ENCODE results near the gene RBM42. TPM values are rescaled to one million over a fixed set of nuclear protein-coding genes. Genes with fewer than 3 reads are reported as not detected.

Gene RBM42
- total and polyA plus RNA-seq, 2 of the 13 experiments (the other 11 are each of a cell fraction or from before 2014, with no cell fraction given) = 27.2 to 55.3 TPM

GRCh38 chr19:35612559-35613321, 16.1 kb upstream of the RBM42 start, which contains the start of gene HAUS5 (continued):
- TF ChIP-seq ZFP36L1 (CRISPR knock-in tag; IDR thresholded peaks at IDR 0.05) = no peak
- peak; percentile 100 for TF ChIP-seq CREB1 (IDR thresholded peaks at IDR 0.05)
- peak; percentile 100 for TF ChIP-seq CREB1 (CRISPR knock-in tag; IDR thresholded peaks at IDR 0.05)
- TF ChIP-seq GTF2F1 (IDR thresholded peaks at IDR 0.05; ENCODE audit: low read length) = no peak
- TF ChIP-seq THAP11 (CRISPR knock-in tag; IDR thresholded peaks at IDR 0.05) = peak; percentile 93
- TF ChIP-seq ZNF639 (CRISPR knock-in tag; conservative IDR thresholded peaks at IDR 0.05) = 0 out of 2 replicates have a peak, but pooled peaks have one; percentile 47
- TF ChIP-seq ZFY (CRISPR knock-in tag; IDR thresholded peaks at IDR 0.05) = peak; percentile 51; the same call in 1 of the 2 replicates
- TF ChIP-seq ZNF724P (CRISPR knock-in tag; IDR thresholded peaks at IDR 0.05; ENCODE audit: borderline replicate concordance) = peak; percentile 67; the same call in 1 of the 2 replicates
- TF ChIP-seq ZBTB33 (CRISPR knock-in tag; IDR thresholded peaks at IDR 0.05) = no peak
- peak; percentile 100 for TF ChIP-seq RFX5 (IDR thresholded peaks at IDR 0.05; ENCODE audit: low read depth, low read length)
- peak; percentile 82; the same call in 1 of the 2 replicates for TF ChIP-seq ZNF124 (CRISPR knock-in tag; IDR thresholded peaks at IDR 0.05)
- peak; percentile 76; the same call in 1 of the 2 replicates for TF ChIP-seq JUND (CRISPR knock-in tag; IDR thresholded peaks at IDR 0.05)
- peak; percentile 100 for TF ChIP-seq RFXAP (CRISPR knock-in tag; IDR thresholded peaks at IDR 0.05; ENCODE audit: borderline replicate concordance)
- TF ChIP-seq SMYD3 (CRISPR knock-in tag; IDR thresholded peaks at IDR 0.05) = 0 out of 2 replicates have a peak, but pooled peaks have one; percentile 19
- TF ChIP-seq HMGXB3 (CRISPR knock-in tag; IDR thresholded peaks at IDR 0.05; ENCODE audit: borderline replicate concordance) = peak; percentile 25; the same call in 1 of the 2 replicates
- peak; percentile 68; the same call in 1 of the 2 replicates for TF ChIP-seq MXD4 (CRISPR knock-in tag; IDR thresholded peaks at IDR 0.05)
- peak; percentile 93 for TF ChIP-seq E2F5 (CRISPR knock-in tag; conservative IDR thresholded peaks at IDR 0.05)
- TF ChIP-seq MAF1 (CRISPR knock-in tag; IDR thresholded peaks at IDR 0.05; ENCODE audit: borderline replicate concordance) = no peak
- TF ChIP-seq ZNF784 (CRISPR knock-in tag; IDR thresholded peaks at IDR 0.05; ENCODE audit: borderline replicate concordance) = no peak
- TF ChIP-seq NFIC (IDR thresholded peaks at IDR 0.05; ENCODE audit: low read length) = no peak
